AG20443 (cell line): ENCODE data around the gene IPMK.

Source experiments
- DNase-seq: peaks from one replicate; pipeline ENCODE4 v3.0.0; 2012; ENCODE audit warnings: low spot score, mixed read lengths

Gene IPMK

DNA sequence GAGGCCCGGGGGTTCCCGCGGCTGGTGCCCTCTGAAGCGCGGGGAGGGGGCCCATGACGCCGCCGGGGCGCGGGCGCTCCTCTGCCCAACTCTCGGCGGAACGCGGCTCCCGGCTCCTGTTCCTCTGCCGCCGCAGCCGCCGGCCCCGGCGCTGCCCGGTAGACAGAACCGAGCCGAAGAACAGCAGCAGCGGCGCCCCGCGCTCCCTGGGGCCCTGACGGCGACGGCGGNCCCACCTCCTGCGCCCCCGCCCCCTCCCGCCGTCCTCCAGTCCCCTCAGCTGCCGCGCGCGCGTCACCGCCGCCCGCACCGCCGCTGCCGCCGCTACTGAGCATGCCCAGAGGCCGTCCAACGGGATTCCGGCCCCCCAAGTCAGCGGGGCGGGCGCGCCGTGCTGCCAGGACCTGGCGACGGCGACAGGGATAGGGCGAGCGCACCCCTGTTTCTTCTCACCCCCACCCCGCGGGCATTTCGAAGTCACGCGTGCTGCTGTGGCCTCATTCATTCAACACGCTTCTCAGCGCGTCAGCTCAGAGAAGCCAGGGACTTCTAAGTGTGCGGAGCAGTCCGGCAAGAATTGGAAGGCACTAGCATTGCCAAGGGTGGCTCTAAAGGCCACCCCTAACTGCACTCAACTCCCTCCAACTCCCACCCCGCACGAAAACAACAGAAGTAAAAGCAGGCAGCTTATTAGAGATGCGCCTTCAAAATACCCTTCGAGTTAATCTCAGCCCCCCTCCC lies at the start of gene IPMK:
Gene IPMK (minus strand): TSS at position 182 of the 741 bp plus-strand sequence. CDS start 283 bp downstream, outside the sequence.
- DNase-seq: peak; percentile 95

DNA sequence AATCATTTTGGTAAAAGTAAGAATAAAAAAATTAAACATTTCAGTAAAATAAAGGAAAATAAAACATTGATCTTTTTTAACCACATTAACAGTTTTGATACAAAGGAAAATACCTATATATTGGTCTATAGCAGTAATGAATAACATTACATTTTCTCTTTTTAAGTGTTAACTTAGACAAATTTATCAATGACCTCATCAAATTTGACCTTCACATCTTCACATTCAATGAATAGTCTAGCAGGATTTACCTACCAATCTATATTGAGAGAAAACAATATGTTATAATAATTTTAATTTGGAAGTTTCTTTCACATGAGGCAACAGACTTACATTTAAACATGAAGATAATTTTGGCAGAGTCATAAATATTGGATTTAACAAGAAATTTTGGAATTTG lies 49.2 kb upstream of the IPMK start:
- no peak for DNase-seq

DNA sequence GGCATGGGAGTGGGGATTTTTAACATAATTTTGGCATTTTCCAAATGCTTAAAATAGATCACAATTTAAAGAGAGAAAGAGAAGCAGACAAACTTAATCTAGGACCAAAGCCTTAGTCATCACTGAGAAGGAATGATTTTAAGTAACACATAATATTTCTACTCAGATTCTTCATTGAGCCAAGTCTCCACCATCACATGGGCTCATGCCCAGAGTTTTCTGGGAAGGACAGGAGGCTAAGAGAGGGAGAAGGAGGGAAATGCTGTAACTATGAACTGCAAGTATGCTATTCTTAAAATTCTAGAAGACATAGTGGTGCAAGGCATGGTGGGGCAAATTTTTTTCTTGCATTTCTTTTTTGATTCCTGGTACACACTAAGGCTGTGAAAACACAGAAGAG lies 43.3 kb upstream of the IPMK start:
- no peak for DNase-seq

GRCh38 chr10:58307676-58308075 lies 40.0 kb upstream of the IPMK start:
- no peak for DNase-seq

GRCh38 chr10:58305821-58306220 lies 38.1 kb upstream of the IPMK start:
- DNase-seq: no peak

- DNase-seq: no peak
Measured at GRCh38 chr10:58304099-58304633, 36.5 kb upstream of the IPMK start.

- DNase-seq: no peak
Measured at GRCh38 chr10:58302254-58302653, 34.6 kb upstream of the IPMK start.

- DNase-seq: no peak
Measured at GRCh38 chr10:58300676-58301075, 33.0 kb upstream of the IPMK start.

- DNase-seq: peak; percentile 67
Measured at GRCh38 chr10:58299580-58299979, 31.9 kb upstream of the IPMK start.

DNA sequence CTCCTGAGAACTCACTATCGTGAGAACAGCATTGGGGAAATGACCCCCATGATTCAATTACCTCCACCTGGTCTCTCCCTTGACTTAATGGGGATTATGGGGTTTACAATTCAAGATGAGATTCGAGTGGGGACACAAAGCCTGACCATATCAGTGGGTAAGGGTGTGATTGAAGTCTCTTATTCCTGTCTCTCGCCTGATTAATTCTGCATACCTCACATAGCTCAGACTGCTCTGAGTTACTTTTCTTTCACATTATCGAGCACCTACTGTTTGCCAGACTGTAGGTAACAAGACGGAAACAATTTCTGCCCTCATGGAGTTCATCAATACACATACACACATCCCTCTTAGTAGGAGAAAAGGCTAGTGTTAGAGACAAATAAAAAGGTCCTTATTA lies 26.3 kb upstream of the IPMK start:
- DNase-seq: no peak

- peak; percentile 57 for DNase-seq
Measured at GRCh38 chr10:58291538-58292174, 24.0 kb upstream of the IPMK start.

DNA sequence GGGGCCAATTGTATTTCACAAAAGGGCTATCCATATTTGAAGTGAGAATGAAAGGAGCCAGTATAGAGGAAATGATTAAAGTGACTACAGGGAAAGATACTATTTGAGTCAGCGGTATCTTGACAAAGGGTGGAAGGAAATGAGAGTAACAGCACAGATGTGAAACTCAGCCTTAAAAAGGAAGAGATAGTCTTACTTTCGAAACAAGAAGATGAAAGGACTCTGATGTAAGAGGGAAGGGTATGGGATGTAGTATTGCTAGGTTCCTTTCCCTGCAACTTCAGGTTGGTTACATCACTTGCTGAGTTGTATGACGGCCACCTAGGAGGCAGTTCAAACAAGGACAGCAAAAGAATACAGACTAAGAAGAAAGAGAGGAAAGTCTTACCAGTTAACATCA lies 14.9 kb upstream of the IPMK start:
- no peak for DNase-seq

DNA sequence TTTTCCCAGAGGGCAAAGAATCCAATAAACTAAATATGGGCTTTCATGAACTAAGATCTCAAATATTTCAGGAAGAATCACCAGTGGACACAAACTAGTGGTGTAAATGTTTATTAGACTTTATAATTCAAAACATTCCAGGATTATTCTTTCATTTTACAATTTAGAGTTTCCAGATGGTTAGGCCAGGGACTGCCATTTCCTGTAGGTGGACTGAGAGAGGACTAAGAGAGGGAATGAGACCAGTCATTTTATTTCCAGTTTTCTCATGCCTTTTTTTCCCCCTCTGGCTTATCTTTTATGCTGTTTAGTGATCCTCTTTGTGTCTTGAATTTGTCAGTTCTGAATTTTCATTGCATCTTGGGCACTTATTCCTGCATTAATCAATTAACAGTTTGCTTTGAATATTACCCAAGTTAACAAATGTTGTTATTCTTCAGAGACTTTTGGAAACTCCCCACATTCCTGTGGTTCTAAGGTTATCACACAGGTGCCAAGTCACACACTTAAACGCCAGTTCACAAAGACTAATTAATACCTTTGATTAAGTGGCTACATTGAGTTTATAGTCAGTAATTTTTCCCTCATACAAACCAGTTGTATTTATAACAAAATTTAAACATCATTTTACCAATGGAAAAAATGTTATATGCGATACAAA lies 13.5 kb upstream of the IPMK start:
- DNase-seq: no peak

DNA sequence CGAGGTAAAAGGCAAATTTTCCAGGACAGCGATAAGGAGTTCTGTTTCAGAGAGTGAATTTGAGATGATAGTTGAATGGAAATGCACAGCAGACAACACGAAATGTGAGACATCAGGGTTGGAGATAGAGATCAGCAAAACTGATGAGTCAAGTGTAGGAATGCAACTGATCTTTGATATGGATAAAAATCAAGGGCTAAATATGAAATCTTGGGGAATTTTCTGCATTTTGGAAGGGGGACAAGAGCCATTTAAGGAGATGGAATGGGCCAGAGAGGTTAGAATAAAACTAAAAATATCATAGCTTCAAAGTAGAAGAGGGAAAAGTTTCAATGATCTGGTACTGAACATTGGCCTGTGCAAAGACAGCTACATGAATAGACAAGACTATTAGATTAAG lies 12.8 kb upstream of the IPMK start:
- DNase-seq: no peak

DNA sequence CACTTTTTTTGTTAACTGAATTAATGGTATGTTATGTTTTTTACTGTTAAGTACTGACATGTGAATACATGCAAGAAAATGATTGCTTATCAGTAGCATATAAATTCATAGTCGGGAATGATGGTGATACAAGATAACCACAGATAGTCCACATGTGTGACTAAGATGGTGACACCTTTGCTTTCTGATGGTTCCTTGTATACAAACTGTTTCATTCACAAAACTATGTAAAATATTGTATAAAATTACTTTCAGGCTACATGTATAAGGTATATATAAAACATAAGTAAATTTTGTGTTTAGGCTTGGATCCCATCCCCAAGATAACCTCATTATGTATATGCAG lies 11.2 kb upstream of the IPMK start:
- DNase-seq: no peak

DNA sequence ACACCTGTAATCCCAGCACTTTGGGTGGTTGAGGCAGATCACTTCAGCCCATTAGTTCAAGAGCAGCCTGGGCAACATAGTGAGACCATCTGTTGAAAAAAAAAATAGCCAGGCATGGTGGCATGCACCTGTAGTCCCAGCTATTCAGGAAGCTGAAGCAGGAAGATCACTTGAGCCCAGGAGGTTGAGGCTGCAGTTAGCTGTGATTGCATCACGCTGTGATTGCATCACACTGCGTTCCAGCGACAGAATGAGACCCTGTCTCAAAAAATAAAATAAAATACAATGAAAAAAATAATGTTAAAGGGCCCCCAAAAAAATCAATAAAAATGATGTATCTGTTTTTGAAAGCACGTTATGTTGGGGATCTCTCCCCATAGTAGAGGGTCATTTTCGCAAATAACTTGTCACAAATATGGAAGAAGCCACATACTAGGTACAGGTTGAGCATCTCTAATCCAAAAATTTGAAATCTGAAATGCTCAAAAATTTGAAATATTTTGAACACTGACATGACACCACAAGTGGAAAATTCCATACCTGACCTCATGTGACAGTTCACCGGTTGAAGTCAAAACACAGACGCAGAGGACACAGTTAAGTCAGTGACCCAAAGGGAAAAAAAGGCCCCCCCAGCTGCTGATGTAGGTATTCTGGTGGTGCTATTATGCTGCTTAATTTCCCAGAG lies 10.7 kb upstream of the IPMK start:
- no peak for DNase-seq

DNA sequence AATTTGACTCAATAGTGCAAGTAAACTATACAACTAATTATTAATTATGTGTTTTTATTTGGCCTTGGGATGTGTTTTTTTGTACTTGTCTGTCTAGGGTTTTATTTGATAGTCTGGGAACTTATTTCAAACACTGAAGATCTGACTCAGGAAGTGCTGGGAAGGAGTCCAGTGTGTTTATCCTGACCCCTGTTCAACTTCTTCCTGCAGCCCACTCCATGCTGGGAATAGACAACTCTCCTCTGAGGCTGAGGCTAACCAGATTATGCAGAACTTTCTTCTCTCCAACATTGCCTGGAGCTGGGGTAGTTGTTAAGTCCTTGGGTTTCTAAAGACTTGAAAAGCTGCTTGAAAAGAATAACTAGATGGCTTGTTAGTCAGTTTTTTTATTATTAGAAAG lies 8.2 kb upstream of the IPMK start:
- DNase-seq: no peak

GRCh38 chr10:58275261-58275660 lies 7.6 kb upstream of the IPMK start:
- no peak for DNase-seq

DNA sequence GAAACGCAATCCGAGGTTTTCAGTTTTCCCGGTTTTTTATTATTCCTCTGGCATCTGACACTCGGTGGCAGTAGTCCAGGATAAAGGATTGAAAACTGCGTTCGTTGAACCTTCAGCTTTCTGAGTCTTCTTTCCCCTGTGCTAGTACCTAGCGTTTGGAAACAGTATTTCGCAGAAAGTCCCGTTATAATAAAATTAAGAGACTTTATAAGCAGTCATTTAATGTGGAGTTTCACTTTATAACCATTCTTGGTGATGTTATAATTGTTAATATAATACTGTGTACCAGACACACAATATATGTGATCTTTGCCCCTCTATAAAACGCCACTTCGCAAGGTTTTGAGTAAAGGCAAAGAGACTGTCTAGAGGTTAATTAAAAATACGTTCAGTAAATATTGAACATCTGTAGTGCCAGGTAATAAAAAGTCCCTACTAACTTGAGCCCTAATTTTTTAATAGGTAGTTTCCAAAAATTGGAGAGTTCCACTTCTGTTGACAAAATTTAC lies 2.1 kb upstream of the IPMK start:
- peak; percentile 19 for DNase-seq

- DNase-seq: peak; percentile 99
Measured at GRCh38 chr10:58268946-58269781, 1.5 kb upstream of the IPMK start, which contains the start of gene CISD1. Gene CISD1 (plus strand): TSS chr10:58269162. CDS start chr10:58269274, 112 bp downstream.

GRCh38 chr10:58268454-58268945 lies 806 bp upstream of the IPMK start:
- DNase-seq: no peak
